K562 (cell line): Measurements from ENCODE around the gene MEIS2. TPM values are rescaled to one million over a fixed set of nuclear protein-coding genes. Genes with fewer than 3 reads are reported as not detected.

Source experiments
- ATAC-seq: fragments of 200-7000 bp; cut with Tn5 transposase; 3 replicates; pipeline ENCODE4 v1.9.1; 2020; ENCODE audit warnings: moderate library complexity
- BruUV-seq: library from RNA; stranded (reverse); fragments of 400-500 nt; replicated peaks from 2 replicates; lab custom pipeline; 2021; lab: Mats Ljungman, UMichigan
- CTCF ChIA-PET: fragments of 300-600 bp; formaldehyde crosslinking; extraction: SDS; loops from one replicate; lab custom pipeline; 2021; ENCODE audit warnings: low intra/inter-chr PET ratio; lab: Yijun Ruan, JAX
- POLR2A ChIA-PET: fragments of 300-600, 350-650 bp; sonication (Branson Sonifier 250); formaldehyde crosslinking; extraction: SDS; loops from one replicate; lab custom pipeline; 2021; ENCODE audit warnings: antibody characterized with exemption, inconsistent platforms; lab: Yijun Ruan, JAX
- DNase-seq, 4 experiments: peaks; one replicate each; pipeline versions ENCODE4 v3.0.0 to v3.0.0-alpha.2; 2011 to 2018; ENCODE audit warnings: low spot score in 3 of 4, mixed read lengths in 3 of 4; ENCODE audit errors: extremely low read depth in 1 of 4
- FAIRE-seq: peaks from 2 replicates; lab custom pipeline; 2011; peaks lifted over from hg19 to GRCh38; lab: Jason Lieb, UNC
- H2AFZ ChIP-seq: 2 replicates; pipeline ENCODE4 v1.6.0; 2011; ENCODE audit warnings: low read depth, low read length, control low read depth, inconsistent platforms
- H3K27ac ChIP-seq: fragments of 200-600 bp; 3 replicates; pipeline ENCODE4 v1.8.0; 2011; ENCODE audit warnings: low read depth, mild to moderate bottlenecking, control low read depth, inconsistent platforms, low read length, moderate library complexity, mixed read lengths; ENCODE audit errors: extremely low read depth
- H3K27me3 ChIP-seq, 2 experiments: fragments of 300-600 bp in 1 of 2; 2 replicates in 1 of 2; 3 replicates in 1 of 2; pipeline versions ENCODE4 v1.6.0 to v1.8.0; 2011; ENCODE audit warnings: inconsistent platforms in 2 of 2, low read length in 2 of 2, mild to moderate bottlenecking in 1 of 2, mixed read lengths in 1 of 2, moderate library complexity in 1 of 2; ENCODE audit not compliant: control insufficient read depth in 2 of 2, insufficient read depth in 2 of 2
- H3K36me3 ChIP-seq: fragments of 300-600 bp; 3 replicates; pipeline ENCODE4 v1.8.0; 2011; ENCODE audit warnings: mild to moderate bottlenecking, low read length, inconsistent platforms; ENCODE audit not compliant: control insufficient read depth, insufficient read depth
- H3K4me1 ChIP-seq, 2 experiments: fragments of 200-600 bp in 1 of 2; replicated peaks in 1 of 2; 2 replicates in 1 of 2; 3 replicates in 1 of 2; pipeline versions ENCODE4 v1.5.1 to v1.8.0; 2011; ENCODE audit warnings: inconsistent platforms in 2 of 2, low read length in 2 of 2, mild to moderate bottlenecking in 1 of 2, mixed read lengths in 1 of 2, moderate library complexity in 1 of 2; ENCODE audit not compliant: control insufficient read depth in 2 of 2, insufficient read depth in 2 of 2
- H3K4me2 ChIP-seq: 2 replicates; pipeline ENCODE4 v1.6.1; 2011; ENCODE audit warnings: low read length, control low read depth, inconsistent platforms, mixed read lengths; ENCODE audit not compliant: insufficient read depth
- H3K4me3 ChIP-seq: fragments of 200-600 bp; sonication (generic), shearing (Covaris generic); 2 replicates; pipeline ENCODE4 v1.5.1; 2016; ENCODE audit warnings: control low read depth, inconsistent platforms
- H3K79me2 ChIP-seq: fragments of 200-600 bp; 3 replicates; pipeline ENCODE4 v1.8.0; 2011; ENCODE audit warnings: low read length, inconsistent platforms; ENCODE audit not compliant: control insufficient read depth, insufficient read depth
- H3K9ac ChIP-seq, 2 experiments: 2 replicates each; pipeline versions ENCODE4 v1.6.0 to v1.6.1; 2011; ENCODE audit warnings: low read depth in 2 of 2, low read length in 2 of 2, control low read depth in 1 of 2, inconsistent platforms in 1 of 2, mild to moderate bottlenecking in 1 of 2, mixed read lengths in 1 of 2; ENCODE audit not compliant: insufficient read depth in 1 of 2
- H3K9me1 ChIP-seq: one replicate; pipeline ENCODE4 v1.6.0; 2011; ENCODE audit warnings: inconsistent platforms, mild to moderate bottlenecking, low read length, moderate library complexity; ENCODE audit not compliant: control insufficient read depth, insufficient read depth
- H3K9me3 ChIP-seq: replicated peaks from 2 replicates; pipeline ENCODE4 v1.5.1; 2011; ENCODE audit warnings: low read depth, low read length, inconsistent platforms; ENCODE audit not compliant: control insufficient read depth, insufficient read depth
- H4K20me1 ChIP-seq: replicated peaks from 2 replicates; pipeline ENCODE4 v1.6.1; 2011; ENCODE audit warnings: low read length, inconsistent platforms, mixed read lengths; ENCODE audit not compliant: control insufficient read depth, insufficient read depth
- ELK1 ChIP-seq: sonication (generic); formaldehyde crosslinking; IDR thresholded peaks from 2 replicates; pipeline ENCODE4 v1.8.1; 2022; ENCODE audit warnings: missing genetic modification reagents
- IRF9 ChIP-seq: fragments of 450-650 bp; IDR thresholded peaks from 2 replicates; pipeline ENCODE4 v1.6.1; 2016; ENCODE audit warnings: missing biosample characterization, missing genetic modification characterization
- RFX7 ChIP-seq: fragments of 250-450 bp; sonication (Bioruptor Pico); IDR thresholded peaks from 2 replicates; pipeline ENCODE4 v1.5.1; 2021; ENCODE audit warnings: mild to moderate bottlenecking
- SPI1 ChIP-seq: IDR thresholded peaks from 2 replicates; pipeline ENCODE4 v1.6.1; 2011; ENCODE audit warnings: low read depth, low read length, control low read depth, borderline replicate concordance
- WGBS: fragments of 100-300 bp; shearing (Covaris generic); methylation state at CpG from one replicate; pipeline ENCODE4 v1.1.6; 2016; ENCODE audit warnings: low coverage, mixed read lengths; ENCODE audit not compliant: insufficient coverage; ENCODE audit errors: missing lambda C conversion rate; 5-methylcytosine and 5-hydroxymethylcytosine counted together
- in situ Hi-C: fragments of 300-500 bp; cut with MboI; formaldehyde crosslinking; loops from 4 replicates; pipeline ENCODE4 v1.15.0; 2018; ENCODE audit warnings: inconsistent platforms, mixed read lengths
- intact Hi-C: fragments of 100-400 bp; cut with micrococcal nuclease; formaldehyde crosslinking; loops from 2 replicates; pipeline ENCODE4 v1.14.2; 2022
- polyA plus RNA-seq, 8 experiments: library from polyadenylated mRNA; depleted of rRNA in 4 of 8; stranded (reverse) in 5 of 8; unstranded in 3 of 8; fragments of >200 nt; fragmentation: Nextera tagmentation in 2 of 8; fragmentation: Illumina TruSeq in 1 of 8; extraction: Ambion mirVana in 2 of 8; extraction: Trizol in 1 of 8; gene quantifications; 2 replicates each; pipeline versions ENCODE4 v1.2.1 to v1.2.3, GENCODE V29; 2011 to 2014; ENCODE audit warnings: inconsistent platforms in 1 of 8, missing spikeins in 1 of 8
- total RNA-seq, 7 experiments: library from RNA; depleted of rRNA in 6 of 7; stranded (reverse); fragments of >200 nt in 6 of 7; fragmentation: Illumina TruSeq in 2 of 7; extraction: Trizol in 2 of 7; gene quantifications; 2 replicates each; pipeline versions ENCODE4 v1.2.1 to v1.2.3, GENCODE V29; 2011 to 2021; ENCODE audit warnings: low replicate concordance in 1 of 7

Gene MEIS2
- total and polyA plus RNA-seq, 9 of the 15 experiments (the other 6 are each of a cell fraction or from before 2014, with no cell fraction given) = 7.5 to 64.2 (median 22.3) TPM

- Histone ChIP-seq H3K27me3 (no peaks in the 10 kb centered on the region), H3K79me2 (no peaks in the 10 kb centered on the region), H3K4me3 (no peak overlapping the region), H3K27ac (no peak overlapping the region), H3K9ac (no peak overlapping the region), H3K36me3 (peaks cover 62% of the 10 kb centered on the region), H3K4me2 (no peak overlapping the region), H3K9me1 (no peaks in the 10 kb centered on the region), H3K9me3 (no peaks in the 10 kb centered on the region), H4K20me1 (no peaks in the 10 kb centered on the region), H2AFZ (no peak overlapping the region), H3K4me1 (no peaks in the 10 kb centered on the region)
- ChIA-PET POLR2A (no interaction called here), CTCF (no interaction called here)
- in situ Hi-C loops = no loop called here
- DNase-seq (no peak), ATAC-seq (no peak), FAIRE-seq (peak; percentile 29)
- no peak for TF ChIP-seq RFX7
- peak; percentile 77 for TF ChIP-seq SPI1
- TF ChIP-seq ELK1 (CRISPR knock-in tag) = no peak
- no peak for TF ChIP-seq IRF9 (tag)
- intact Hi-C loops = no loop called here
- 96% methylated on average over 4 of the region's 4 CpGs for WGBS
- no TSS peak for BruUV-seq
These were observed 68.1 kb downstream of the MEIS2 start for GRCh38 chr15:37032091-37032775.
